NCI-H2171 treated with DMSO at 0.1 percent for 48 hours (cell line): Measurements from ENCODE around the gene CA7.

Source experiments
- DNase-seq: peaks from one replicate; lab custom pipeline; 2025; lab: John Stamatoyannopoulos, UW

CA7 gene

GRCh38 chr16:66898933-66899309, 54.7 kb downstream of the CA7 start:
- DNase-seq, result no peak

GRCh38 chr16:66899310-66899944, 55.2 kb downstream of the CA7 start:
- DNase-seq, result no peak

- peak; percentile 58 for DNase-seq
These were observed 55.9 kb downstream of the CA7 start for GRCh38 chr16:66899945-66900710.

GRCh38 chr16:66900721-66901441, 56.7 kb downstream of the CA7 start:
- DNase-seq, result no peak

- DNase-seq, result no peak
These were observed 57.4 kb downstream of the CA7 start for GRCh38 chr16:66901626-66902025.

GRCh38 chr16:66902648-66903543, 58.7 kb downstream of the CA7 start:
- DNase-seq, result no peak
